Testis (tissue), 2 donors: Measurements from ENCODE around the gene TSC22D4.

ENCODE experiments used
- CTCF ChIP-seq, 3 experiments: fragments of 450-650 bp in 2 of 3; fragments of 200-600 bp in 1 of 3; sonication (generic) in 1 of 3; IDR thresholded peaks; one replicate each; pipeline ENCODE4 v1.5.1; 2016 to 2019; ENCODE audit warnings: antibody characterized with exemption in 3 of 3, mild to moderate bottlenecking in 2 of 3, moderate library complexity in 1 of 3
- POLR2A ChIP-seq: fragments of 450-650 bp; IDR thresholded peaks from one replicate; pipeline ENCODE4 v1.6.1; 2017; ENCODE audit warnings: antibody characterized with exemption, mild to moderate bottlenecking, moderate library complexity

DNA sequence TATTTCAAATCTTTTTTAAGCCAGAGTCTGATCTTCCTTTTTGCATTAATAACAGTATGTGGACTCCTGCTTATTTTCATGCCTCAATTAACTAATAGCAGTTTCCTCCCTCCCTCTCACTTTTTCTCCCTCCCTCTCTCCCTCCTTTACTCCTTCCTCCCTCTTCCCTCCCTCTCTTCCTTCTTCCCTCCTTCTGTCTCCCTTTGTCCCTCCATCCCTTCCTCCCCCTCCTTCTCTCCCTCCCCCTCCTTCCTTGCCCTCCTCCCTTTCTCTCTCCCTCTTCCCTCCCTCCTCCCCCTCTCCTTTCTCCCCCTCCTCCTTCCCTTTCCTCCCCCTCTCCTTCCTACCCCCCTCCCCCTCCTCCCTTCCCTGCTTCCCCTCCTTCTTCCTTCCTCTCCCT, 52.5 kb downstream of the TSC22D4 start:
- TF ChIP-seq CTCF (IDR thresholded peaks at IDR 0.05) (no peak), POLR2A (no peak)
